ENCODE data around the gene ANKRD44. TPM values are rescaled to one million over a fixed set of nuclear protein-coding genes. Genes with fewer than 3 reads are reported as not detected.
A peak's percentile ranks its signal among the peaks of the same experiment; 100 is the strongest.

ANKRD44 gene
- total and polyA plus RNA-seq, 4 donors: 25.9 to 63.5 (median 31.5) TPM

DNA sequence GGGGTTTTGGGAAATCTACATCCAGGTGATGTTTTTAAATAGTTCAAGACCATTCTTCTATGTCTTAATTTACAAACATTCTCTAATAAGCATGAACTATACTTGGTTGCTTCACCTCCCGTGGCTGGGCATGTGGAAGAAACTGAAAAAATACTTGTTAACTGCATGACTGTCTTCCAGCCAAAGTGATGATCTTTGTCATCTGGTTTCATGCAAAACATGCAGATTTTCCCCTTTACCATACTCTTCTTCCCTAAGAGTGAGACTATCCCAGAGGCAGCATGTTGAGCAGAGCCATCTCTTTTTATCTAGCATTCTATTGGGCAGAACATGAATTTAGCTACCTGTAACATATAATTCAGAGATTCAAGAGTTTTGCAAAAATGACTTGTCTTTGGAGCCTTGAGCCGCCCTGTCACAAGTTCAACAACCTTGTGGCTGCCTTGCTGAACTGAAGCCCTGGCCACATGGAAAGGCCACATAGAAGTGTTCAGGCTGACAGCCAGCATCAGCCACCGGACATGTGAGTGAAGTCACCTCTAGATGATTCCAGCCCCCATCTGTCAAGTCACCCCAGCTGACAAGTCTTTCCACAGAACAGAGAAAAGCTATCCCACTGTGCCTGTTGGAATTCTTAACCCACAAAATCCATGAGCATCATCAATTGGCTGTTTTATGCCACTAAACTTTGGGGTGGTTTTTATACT is 142.8 kb downstream of the ANKRD44 start:
- 94% methylated on average over 2 of the region's 3 CpGs for WGBS (ENCODE audit: insufficient coverage)
- no peaks in the 10 kb centered on the region for H3K36me3 ChIP-seq (ENCODE audit: control insufficient read depth, insufficient read depth, low read length)
- H3K27me3 ChIP-seq (ENCODE audit: control insufficient read depth, insufficient read depth, low read length): no peaks in the 10 kb centered on the region
- H3K4me3 ChIP-seq (ENCODE audit: low read depth, low read length): no peak overlapping the region
- no peak for DNase-seq (ENCODE audit: low read depth in 4 of 6, low spot score in 6 of 6)
- peak overlapping the region; percentile 8 for H3K27ac ChIP-seq (ENCODE audit: low read depth, low read length)
- H3K4me1 ChIP-seq (ENCODE audit: control insufficient read depth, insufficient read depth, low read length): peaks cover 18% of the 10 kb centered on the region
- no peaks in the 10 kb centered on the region for H3K9me3 ChIP-seq (ENCODE audit: control insufficient read depth, insufficient read depth, low read length)

DNA sequence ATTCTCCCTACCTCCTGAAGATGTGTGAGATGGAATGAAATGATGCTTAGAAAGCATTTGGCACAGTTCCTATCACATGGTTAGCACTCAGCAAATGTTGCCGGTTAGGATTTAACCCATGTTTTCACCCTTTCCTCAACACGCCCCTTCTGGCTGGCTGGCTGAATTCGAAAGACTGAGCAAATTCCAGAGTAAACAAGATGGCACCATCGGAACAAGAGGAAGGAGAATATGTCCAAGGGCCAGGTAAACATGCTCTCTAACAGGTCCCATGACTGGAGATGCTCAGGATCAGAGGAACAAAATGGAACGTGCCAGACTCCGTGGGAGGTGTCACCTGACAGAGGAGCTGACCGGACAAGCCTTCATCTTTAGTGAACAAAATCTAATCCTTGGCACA is 145.6 kb downstream of the ANKRD44 start:
- Histone ChIP-seq H3K9me3 (ENCODE audit: control insufficient read depth, insufficient read depth, low read length) (no peaks in the 10 kb centered on the region), H3K27me3 (ENCODE audit: control insufficient read depth, insufficient read depth, low read length) (no peaks in the 10 kb centered on the region), H3K4me1 (ENCODE audit: control insufficient read depth, insufficient read depth, low read length) (peaks cover 18% of the 10 kb centered on the region), H3K36me3 (ENCODE audit: control insufficient read depth, insufficient read depth, low read length) (no peaks in the 10 kb centered on the region), H3K4me3 (ENCODE audit: low read depth, low read length) (no peak overlapping the region), H3K27ac (ENCODE audit: low read depth, low read length) (no peak overlapping the region)
- WGBS (ENCODE audit: insufficient coverage): 89% methylated on average over 6 of the region's 7 CpGs
- peak in 1 of 6 donors; percentile 43 for DNase-seq (ENCODE audit: low read depth in 4 of 6, low spot score in 6 of 6)

DNA sequence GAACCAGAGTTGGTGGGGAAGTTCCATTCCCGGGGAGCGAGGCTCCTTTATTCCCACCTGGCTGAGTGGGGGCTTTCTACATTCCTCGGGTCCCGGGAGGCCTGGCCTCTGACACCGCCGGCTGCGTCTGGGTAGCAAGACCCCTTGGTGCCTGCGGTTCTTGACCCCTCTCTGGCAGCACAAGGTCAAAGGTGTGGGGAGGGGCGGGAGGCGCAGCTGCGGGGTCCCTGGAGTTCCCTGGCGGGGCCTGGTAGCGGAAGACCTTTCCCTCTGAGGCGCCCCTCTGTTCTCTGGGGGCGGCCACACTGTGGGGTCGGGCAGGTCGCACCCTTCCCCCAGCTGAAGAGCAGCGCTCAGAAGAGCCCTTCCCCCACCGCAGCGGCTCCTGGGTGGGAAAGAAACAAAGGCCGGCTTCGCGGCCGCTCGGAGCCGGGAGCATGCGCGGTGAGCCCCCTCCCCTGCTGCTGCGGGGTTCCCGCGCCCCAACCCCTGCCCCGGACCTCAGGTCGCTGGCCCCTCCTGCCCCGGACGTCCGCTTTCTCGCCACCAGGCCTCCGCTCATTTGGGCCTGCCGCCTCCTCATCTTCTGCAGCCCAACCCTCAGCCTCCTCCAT is 146.3 kb downstream of the ANKRD44 start:
- peak overlapping the region; percentile 42 for H3K4me3 ChIP-seq (ENCODE audit: low read depth, low read length)
- WGBS (ENCODE audit: insufficient coverage): 6% methylated on average over 39 of the region's 39 CpGs
- no peak overlapping the region for H3K27ac ChIP-seq (ENCODE audit: low read depth, low read length)

DNA sequence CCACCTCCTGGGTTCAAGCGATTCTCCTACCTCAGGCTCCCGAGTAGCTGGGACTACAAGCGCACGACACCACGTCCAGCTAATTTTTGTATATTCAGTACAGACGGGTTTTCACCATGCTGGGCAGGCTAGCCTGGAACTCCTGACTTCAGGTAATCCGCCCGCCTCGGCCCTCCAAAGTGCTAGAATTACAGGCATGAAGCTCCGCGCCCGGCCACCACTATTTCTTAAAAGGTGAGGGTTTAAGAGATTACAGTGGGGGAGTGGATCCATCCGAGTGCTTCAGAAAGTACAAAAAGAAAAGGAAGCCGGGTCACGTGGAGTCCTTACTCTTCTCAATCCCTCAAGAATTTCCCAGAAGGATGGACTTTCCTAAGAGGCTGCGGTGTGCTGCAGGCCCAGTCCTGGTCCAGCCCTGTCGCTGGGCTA is 146.9 kb downstream of the ANKRD44 start:
- H3K4me1 ChIP-seq (ENCODE audit: control insufficient read depth, insufficient read depth, low read length): peaks cover 18% of the 10 kb centered on the region
- no peak for DNase-seq (ENCODE audit: low read depth in 4 of 6, low spot score in 6 of 6)
- WGBS (ENCODE audit: insufficient coverage): 89% methylated on average over 9 of the region's 17 CpGs
- no peaks in the 10 kb centered on the region for H3K9me3 ChIP-seq (ENCODE audit: control insufficient read depth, insufficient read depth, low read length)
- H3K27me3 ChIP-seq (ENCODE audit: control insufficient read depth, insufficient read depth, low read length): no peaks in the 10 kb centered on the region
- H3K4me3 ChIP-seq (ENCODE audit: low read depth, low read length): peak overlapping the region; percentile 42
- H3K27ac ChIP-seq (ENCODE audit: low read depth, low read length): no peak overlapping the region
- H3K36me3 ChIP-seq (ENCODE audit: control insufficient read depth, insufficient read depth, low read length): no peaks in the 10 kb centered on the region

More for the DNA sequence above, 146.3 kb downstream of the ANKRD44 start:
- Histone ChIP-seq H3K27me3 (ENCODE audit: control insufficient read depth, insufficient read depth, low read length) (no peaks in the 10 kb centered on the region), H3K36me3 (ENCODE audit: control insufficient read depth, insufficient read depth, low read length) (no peaks in the 10 kb centered on the region), H3K4me1 (ENCODE audit: control insufficient read depth, insufficient read depth, low read length) (peaks cover 18% of the 10 kb centered on the region), H3K9me3 (ENCODE audit: control insufficient read depth, insufficient read depth, low read length) (no peaks in the 10 kb centered on the region)
- DNase-seq (ENCODE audit: low read depth in 4 of 6, low spot score in 6 of 6): peak in 4 of 6 donors; percentile 31 to 88 (median 58)

DNA sequence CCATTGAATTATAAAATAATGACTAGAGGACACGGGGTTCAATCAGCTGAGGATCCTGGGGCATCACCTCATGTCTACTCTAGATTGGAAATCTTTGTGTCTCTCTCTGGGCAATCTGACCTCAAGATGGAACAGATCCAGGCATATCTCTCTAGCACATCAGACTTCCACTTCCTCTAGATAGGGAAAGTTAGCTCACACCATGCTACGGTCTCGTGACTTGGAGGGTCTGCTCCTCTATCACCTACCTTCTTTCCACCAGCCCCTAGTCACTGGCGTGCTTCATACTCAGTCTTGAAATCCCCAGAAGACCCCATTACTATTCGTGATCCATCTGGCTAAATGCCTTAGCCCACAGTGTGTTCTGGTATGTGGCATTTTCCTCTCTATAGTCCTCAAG is 148.8 kb downstream of the ANKRD44 start:
- Histone ChIP-seq H3K4me3 (ENCODE audit: low read depth, low read length) (no peak overlapping the region), H3K9me3 (ENCODE audit: control insufficient read depth, insufficient read depth, low read length) (no peaks in the 10 kb centered on the region), H3K36me3 (ENCODE audit: control insufficient read depth, insufficient read depth, low read length) (no peaks in the 10 kb centered on the region), H3K27ac (ENCODE audit: low read depth, low read length) (no peak overlapping the region), H3K27me3 (ENCODE audit: control insufficient read depth, insufficient read depth, low read length) (no peaks in the 10 kb centered on the region), H3K4me1 (ENCODE audit: control insufficient read depth, insufficient read depth, low read length) (peaks cover 18% of the 10 kb centered on the region)
- no peak for DNase-seq (ENCODE audit: low read depth in 4 of 6, low spot score in 6 of 6)
- no CpG with 5 or more reads among the region's 5 CpGs for WGBS (ENCODE audit: insufficient coverage)

DNA sequence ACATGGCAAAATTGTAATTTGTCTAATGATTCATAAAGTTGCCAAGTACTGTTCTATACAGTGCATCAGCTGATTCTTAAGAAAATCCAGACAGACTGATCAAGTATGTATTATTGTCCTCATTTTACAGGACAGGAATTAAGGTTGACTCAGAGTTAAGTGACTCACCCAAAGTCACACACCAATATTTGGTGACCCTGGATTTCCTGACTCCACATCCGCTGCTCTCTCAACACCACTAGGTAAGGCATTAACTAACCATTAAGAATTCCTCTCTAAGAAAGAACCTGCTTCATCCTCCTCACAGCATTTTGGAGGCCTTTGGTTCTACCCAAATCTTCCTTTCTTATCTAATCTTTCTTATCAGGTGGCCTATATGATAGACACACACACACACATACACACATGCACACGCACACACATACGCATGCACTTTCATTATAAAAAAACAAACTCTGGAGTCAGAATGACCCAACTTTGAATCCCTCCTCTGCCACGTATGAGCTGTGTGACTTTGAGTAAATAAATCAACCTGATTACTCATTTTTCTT is 150.8 kb downstream of the ANKRD44 start:
- Histone ChIP-seq H3K9me3 (ENCODE audit: control insufficient read depth, insufficient read depth, low read length) (no peaks in the 10 kb centered on the region), H3K27me3 (ENCODE audit: control insufficient read depth, insufficient read depth, low read length) (no peaks in the 10 kb centered on the region), H3K27ac (ENCODE audit: low read depth, low read length) (no peak overlapping the region), H3K4me3 (ENCODE audit: low read depth, low read length) (no peak overlapping the region), H3K36me3 (ENCODE audit: control insufficient read depth, insufficient read depth, low read length) (no peaks in the 10 kb centered on the region), H3K4me1 (ENCODE audit: control insufficient read depth, insufficient read depth, low read length) (peaks cover 13% of the 10 kb centered on the region)
- WGBS (ENCODE audit: insufficient coverage): 95% methylated on average over 2 of the region's 4 CpGs
- DNase-seq (ENCODE audit: low read depth in 4 of 6, low spot score in 6 of 6): no peak

DNA sequence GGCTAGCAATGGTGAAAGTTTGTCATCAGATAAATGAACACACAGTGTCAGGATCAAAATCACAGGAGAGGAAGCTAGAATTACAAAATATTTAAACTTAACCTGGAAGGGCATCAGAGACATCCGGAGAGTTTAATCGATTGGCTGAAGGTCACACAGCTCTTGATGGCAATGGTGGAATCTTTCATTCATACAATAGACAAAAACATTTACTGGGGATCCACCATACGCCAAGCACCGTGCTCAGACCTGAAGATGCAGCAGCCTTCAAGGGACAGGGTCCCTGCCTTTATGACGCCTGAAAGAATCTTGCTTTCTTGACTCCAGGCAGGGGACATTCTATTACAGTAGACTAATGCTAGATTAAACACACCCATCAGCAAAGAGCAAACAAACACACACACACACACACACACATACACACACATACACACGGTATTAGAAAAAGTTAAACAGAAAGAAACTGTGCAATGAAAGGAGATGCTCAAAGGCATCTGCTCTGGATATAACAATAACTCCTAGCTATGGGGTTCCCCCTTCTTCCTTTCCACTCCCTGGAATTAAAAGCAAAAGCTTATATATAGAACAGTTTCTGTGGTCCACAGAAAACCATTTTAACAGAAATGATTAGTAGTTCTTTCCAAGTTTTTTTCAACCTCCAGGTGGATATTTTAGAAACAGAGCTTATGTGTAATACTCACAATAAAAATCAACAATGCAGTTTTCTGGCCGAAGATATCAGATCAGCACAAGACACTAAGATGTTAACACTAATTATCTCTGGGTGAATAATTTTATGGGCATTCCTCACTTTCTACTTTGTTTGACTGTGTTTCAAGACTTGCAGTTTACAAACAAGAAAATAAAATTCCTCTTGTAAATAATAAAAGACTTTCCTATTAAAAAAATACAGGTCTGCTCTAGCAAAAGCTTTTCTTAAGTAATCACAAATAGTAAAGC is 151.7 kb downstream of the ANKRD44 start:
- Histone ChIP-seq H3K9me3 (ENCODE audit: control insufficient read depth, insufficient read depth, low read length) (no peaks in the 10 kb centered on the region), H3K4me1 (ENCODE audit: control insufficient read depth, insufficient read depth, low read length) (peaks cover 5% of the 10 kb centered on the region), H3K36me3 (ENCODE audit: control insufficient read depth, insufficient read depth, low read length) (no peaks in the 10 kb centered on the region), H3K4me3 (ENCODE audit: low read depth, low read length) (no peak overlapping the region), H3K27ac (ENCODE audit: low read depth, low read length) (no peak overlapping the region), H3K27me3 (ENCODE audit: control insufficient read depth, insufficient read depth, low read length) (no peaks in the 10 kb centered on the region)
- WGBS (ENCODE audit: insufficient coverage): 63% methylated on average over 2 of the region's 7 CpGs
- DNase-seq (ENCODE audit: low read depth in 4 of 6, low spot score in 6 of 6): peak in 1 of 6 donors; percentile 12

DNA sequence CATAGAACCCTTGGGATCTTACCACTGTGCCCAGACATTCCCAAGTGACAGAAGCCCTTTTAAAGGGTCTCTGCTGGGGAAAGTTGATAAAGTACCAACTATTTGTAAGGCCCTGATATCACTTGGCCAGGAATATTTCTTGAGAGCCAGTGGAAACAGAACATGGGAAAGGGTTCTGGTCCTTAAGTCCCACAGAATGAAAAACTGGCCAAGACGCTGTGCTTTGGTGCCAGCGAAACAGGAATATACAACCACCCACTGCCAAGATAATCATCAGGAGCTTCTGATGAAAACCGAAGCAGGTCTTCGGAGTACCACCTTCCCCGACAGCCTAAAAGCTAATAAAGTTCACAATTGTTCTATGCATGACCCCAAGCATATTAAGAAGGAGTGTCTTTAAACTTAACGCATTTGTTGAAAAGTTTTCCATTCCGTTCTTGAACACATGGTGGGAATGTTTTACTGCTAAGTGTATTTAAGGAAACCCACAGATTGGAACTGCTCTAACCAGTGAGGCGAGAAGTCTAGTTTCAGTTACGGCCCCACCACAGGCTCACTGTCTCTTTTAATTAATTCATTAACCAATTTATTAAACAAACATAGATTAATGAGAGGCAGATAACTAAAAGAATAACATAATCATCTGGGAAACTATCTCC is 152.6 kb downstream of the ANKRD44 start:
- Histone ChIP-seq H3K36me3 (ENCODE audit: control insufficient read depth, insufficient read depth, low read length) (no peaks in the 10 kb centered on the region), H3K4me3 (ENCODE audit: low read depth, low read length) (no peak overlapping the region), H3K9me3 (ENCODE audit: control insufficient read depth, insufficient read depth, low read length) (no peaks in the 10 kb centered on the region), H3K4me1 (ENCODE audit: control insufficient read depth, insufficient read depth, low read length) (no peaks in the 10 kb centered on the region), H3K27me3 (ENCODE audit: control insufficient read depth, insufficient read depth, low read length) (no peaks in the 10 kb centered on the region), H3K27ac (ENCODE audit: low read depth, low read length) (no peak overlapping the region)
- peak in 2 of 6 donors; percentile 16 to 41 for DNase-seq (ENCODE audit: low read depth in 4 of 6, low spot score in 6 of 6)
- WGBS (ENCODE audit: insufficient coverage): 92% methylated on average over 2 of the region's 9 CpGs

DNA sequence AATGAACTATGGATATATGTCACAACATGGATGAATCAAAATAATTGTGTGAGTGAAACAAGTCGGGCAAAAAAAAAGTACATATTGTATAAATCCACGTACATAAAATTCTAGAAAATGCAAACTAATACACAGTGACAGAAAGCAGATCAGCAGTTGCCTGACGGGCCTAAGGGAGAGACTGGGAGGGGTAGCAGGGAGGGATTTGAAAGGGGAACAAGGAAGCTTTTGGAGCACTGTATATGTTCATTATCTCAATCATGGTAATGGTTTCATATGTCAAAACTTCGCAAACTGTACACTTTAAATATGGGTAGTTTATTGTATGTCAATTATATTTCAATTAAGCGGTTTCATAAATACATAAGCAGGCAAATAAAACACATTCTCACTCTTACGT is 153.8 kb downstream of the ANKRD44 start:
- H3K27ac ChIP-seq (ENCODE audit: low read depth, low read length): no peak overlapping the region
- no CpG with 5 or more reads among the region's 6 CpGs for WGBS (ENCODE audit: insufficient coverage)
- no peaks in the 10 kb centered on the region for H3K27me3 ChIP-seq (ENCODE audit: control insufficient read depth, insufficient read depth, low read length)
- no peak for DNase-seq (ENCODE audit: low read depth in 4 of 6, low spot score in 6 of 6)
- no peaks in the 10 kb centered on the region for H3K36me3 ChIP-seq (ENCODE audit: control insufficient read depth, insufficient read depth, low read length)
- H3K4me1 ChIP-seq (ENCODE audit: control insufficient read depth, insufficient read depth, low read length): no peaks in the 10 kb centered on the region
- H3K9me3 ChIP-seq (ENCODE audit: control insufficient read depth, insufficient read depth, low read length): no peaks in the 10 kb centered on the region
- H3K4me3 ChIP-seq (ENCODE audit: low read depth, low read length): no peak overlapping the region

All from spinal cord (tissue), 10 donors.